ENCODE data around the gene FOXN1.
"Not testable (repeated sequence)": the region's sequence is repeated elsewhere in the genome, so short reads cannot be mapped to it uniquely, and the experiment has no call there.

The FOXN1 gene

GRCh38 chr17:28505986-28506665 is at the start of gene FOXN1:
TSS of gene FOXN1 (plus strand) at chr17:28506348. CDS start at chr17:28523970, 17,622 bp downstream.
- Histone ChIP-seq H3K4me3 (ENCODE audit: low read depth in 1 of 2, low read length in 1 of 2) (no peak within 1 kb of the TSS), H3K4me1 (ENCODE audit: control insufficient read depth in 1 of 2, insufficient read depth in 1 of 2, low read depth in 1 of 2, low read length in 1 of 2) (no peaks in the 10 kb centered on the region), H3K27me3 (peaks cover 19% of the 10 kb centered on the region), H3K27ac (no peak within 1 kb of the TSS), H3K9me3 (no peaks in the 10 kb centered on the region), H3K36me3 (no peaks in the 10 kb centered on the region)
- no peak for TF ChIP-seq CTCF (IDR thresholded peaks at IDR 0.05)

DNA sequence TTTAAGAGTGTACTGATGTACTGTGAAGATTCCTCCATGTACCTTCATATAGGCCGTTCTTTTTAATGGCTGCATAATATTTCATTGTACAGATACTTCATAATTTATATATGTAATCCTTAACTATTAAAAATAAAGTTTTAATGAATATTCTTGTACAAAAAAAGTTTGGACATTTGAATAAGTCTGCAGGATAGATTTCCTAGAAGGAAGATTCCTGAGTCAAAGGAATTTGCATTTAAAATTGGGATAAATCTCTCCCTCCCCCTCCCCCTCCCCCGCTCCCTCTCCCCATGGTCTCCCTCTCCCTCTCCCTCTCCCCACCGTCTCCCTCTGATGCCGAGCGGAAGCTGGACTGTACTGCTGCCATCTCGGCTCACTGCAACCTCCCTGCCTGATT is 48.3 kb upstream of the FOXN1 start:
- no peak overlapping the region for H3K27ac ChIP-seq
- H3K4me3 ChIP-seq (ENCODE audit: low read depth in 1 of 2, low read length in 1 of 2), result no peak overlapping the region
- no peaks in the 10 kb centered on the region for H3K27me3 ChIP-seq
- TF ChIP-seq CTCF (IDR thresholded peaks at IDR 0.05), result no peak
- H3K4me1 ChIP-seq (ENCODE audit: control insufficient read depth in 1 of 2, insufficient read depth in 1 of 2, low read depth in 1 of 2, low read length in 1 of 2), result no peaks in the 10 kb centered on the region
- no peaks in the 10 kb centered on the region for H3K36me3 ChIP-seq
- no peaks in the 10 kb centered on the region for H3K9me3 ChIP-seq

- H3K27ac ChIP-seq; H3K9me3 ChIP-seq; H3K27me3 ChIP-seq; H3K4me1 ChIP-seq (ENCODE audit: control insufficient read depth in 1 of 2, insufficient read depth in 1 of 2, low read depth in 1 of 2, low read length in 1 of 2); H3K4me3 ChIP-seq (ENCODE audit: low read depth in 1 of 2, low read length in 1 of 2); H3K36me3 ChIP-seq: not testable (repeated sequence)
These were observed 47.3 kb upstream of the FOXN1 start for GRCh38 chr17:28458881-28459280.

DNA sequence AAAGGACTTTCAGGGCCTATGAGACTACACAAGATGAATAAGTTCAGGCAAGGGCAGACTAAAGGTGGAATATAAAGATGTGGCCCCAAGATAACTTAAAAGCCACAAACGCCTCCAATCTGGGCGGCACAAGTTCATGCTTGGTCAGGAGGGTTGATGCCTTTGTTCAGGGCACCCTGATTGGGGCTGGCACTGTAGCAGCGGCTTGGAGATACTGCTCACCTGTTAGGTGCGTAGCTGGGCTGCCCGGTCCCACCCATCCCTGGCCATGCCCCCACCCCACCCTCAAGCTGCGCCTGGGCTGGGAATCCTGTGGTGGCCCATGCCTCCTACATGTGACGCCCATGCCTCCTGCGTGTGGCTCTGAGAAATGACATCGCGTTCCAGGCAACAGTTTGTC is 45.2 kb upstream of the FOXN1 start:
- Histone ChIP-seq H3K27ac (no peak overlapping the region), H3K4me3 (ENCODE audit: low read depth in 1 of 2, low read length in 1 of 2) (no peak overlapping the region), H3K36me3 (no peaks in the 10 kb centered on the region), H3K4me1 (ENCODE audit: control insufficient read depth in 1 of 2, insufficient read depth in 1 of 2, low read depth in 1 of 2, low read length in 1 of 2) (no peaks in the 10 kb centered on the region), H3K27me3 (no peaks in the 10 kb centered on the region), H3K9me3 (no peaks in the 10 kb centered on the region)
- TF ChIP-seq CTCF (IDR thresholded peaks at IDR 0.05), result no peak

- H3K27me3 ChIP-seq, result no peaks in the 10 kb centered on the region
- H3K27ac ChIP-seq, result no peak overlapping the region
- H3K36me3 ChIP-seq, result no peaks in the 10 kb centered on the region
- H3K4me3 ChIP-seq (ENCODE audit: low read depth in 1 of 2, low read length in 1 of 2), result no peak overlapping the region
- no peaks in the 10 kb centered on the region for H3K9me3 ChIP-seq
- peaks cover 8 to 28% of the 10 kb centered on the region in 2 experiments for H3K4me1 ChIP-seq (ENCODE audit: control insufficient read depth in 1 of 2, insufficient read depth in 1 of 2, low read depth in 1 of 2, low read length in 1 of 2)
- TF ChIP-seq CTCF (IDR thresholded peaks at IDR 0.05), result no peak
These were observed 40.1 kb upstream of the FOXN1 start for GRCh38 chr17:28466001-28466400.

DNA sequence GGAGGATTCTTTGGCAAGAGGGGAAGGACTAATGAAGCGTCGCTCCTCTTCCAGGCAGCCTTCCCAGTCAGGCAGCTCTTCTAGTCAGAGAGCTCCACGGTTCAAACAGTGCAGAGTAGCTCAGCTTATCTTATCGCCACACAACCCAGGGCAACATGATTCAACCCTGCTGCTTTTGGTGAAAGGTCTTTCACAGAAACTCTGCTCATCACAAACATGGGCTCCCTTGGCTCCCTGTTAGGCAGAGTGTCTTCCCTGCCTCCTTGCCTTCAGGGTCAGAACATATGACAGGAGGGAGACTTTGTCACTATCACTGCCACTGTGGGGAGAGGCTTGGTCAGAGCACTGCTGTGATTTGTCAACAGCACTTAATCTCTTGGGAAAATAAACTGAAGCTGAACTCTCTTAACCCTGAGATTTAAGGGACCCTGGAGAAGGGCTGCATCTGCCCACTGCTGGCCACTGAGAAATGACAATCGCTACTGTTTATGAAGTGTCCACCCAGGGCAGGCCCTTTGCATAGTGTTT is 39.6 kb upstream of the FOXN1 start:
- no peak overlapping the region for H3K27ac ChIP-seq
- no peaks in the 10 kb centered on the region for H3K9me3 ChIP-seq
- no peaks in the 10 kb centered on the region for H3K36me3 ChIP-seq
- TF ChIP-seq CTCF (IDR thresholded peaks at IDR 0.05), result no peak
- H3K4me3 ChIP-seq (ENCODE audit: low read depth in 1 of 2, low read length in 1 of 2), result no peak overlapping the region
- no peaks in the 10 kb centered on the region for H3K27me3 ChIP-seq
- peaks cover 8 to 28% of the 10 kb centered on the region in 2 experiments for H3K4me1 ChIP-seq (ENCODE audit: control insufficient read depth in 1 of 2, insufficient read depth in 1 of 2, low read depth in 1 of 2, low read length in 1 of 2)
